Activated naive CD4-positive, alpha-beta T cell treated with anti-CD3 and anti-CD28 coated beads, Interleukin-2, amount 50 U/mL, for 24 hours (primary cell): ENCODE data around the gene PLEKHG4B.
"Not testable (repeated sequence)": the region's sequence is repeated elsewhere in the genome, so short reads cannot be mapped to it uniquely, and the experiment has no call there.

Experiments
- H3K27ac Mint-ChIP-seq: one replicate; pipeline ENCODE4 v1.8.0; 2021; ENCODE audit warnings: mild to moderate bottlenecking, mixed read lengths
- H3K27me3 Mint-ChIP-seq: one replicate; pipeline ENCODE4 v1.8.0; 2021; ENCODE audit warnings: mixed read lengths
- H3K36me3 Mint-ChIP-seq: one replicate; pipeline ENCODE4 v1.8.0; 2021; ENCODE audit warnings: mixed read lengths
- H3K4me1 Mint-ChIP-seq: one replicate; pipeline ENCODE4 v1.8.0; 2021; ENCODE audit warnings: mixed read lengths
- H3K4me3 Mint-ChIP-seq: one replicate; pipeline ENCODE4 v1.8.0; 2021; ENCODE audit warnings: mild to moderate bottlenecking, mixed read lengths
- H3K9me3 Mint-ChIP-seq: one replicate; pipeline ENCODE4 v1.8.0; 2021; ENCODE audit warnings: mixed read lengths

Gene PLEKHG4B

DNA sequence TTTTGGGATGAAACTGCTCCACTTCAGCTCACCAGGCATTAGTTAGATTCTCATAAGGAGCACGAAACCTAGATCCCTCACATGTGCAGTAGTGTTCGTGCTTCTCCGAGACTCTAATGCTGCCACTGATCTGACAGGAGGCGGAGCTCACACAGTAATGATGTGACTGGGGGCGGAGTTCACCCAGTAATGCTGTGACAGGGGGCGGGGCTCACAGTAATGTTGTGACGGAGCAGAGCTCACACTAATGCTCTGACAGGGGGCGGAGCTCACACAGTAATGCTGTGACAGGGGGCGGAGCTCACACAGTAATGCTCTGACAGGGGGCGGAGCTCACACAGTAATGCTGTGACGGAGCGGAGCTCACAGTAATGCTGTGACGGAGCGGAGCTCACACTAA lies 72.3 kb downstream of the PLEKHG4B start:
- no peaks in the 10 kb centered on the region for H3K4me1 Mint-ChIP-seq
- H3K4me3 Mint-ChIP-seq, result no peak overlapping the region
- no peaks in the 10 kb centered on the region for H3K36me3 Mint-ChIP-seq
- peaks cover 7% of the 10 kb centered on the region for H3K27me3 Mint-ChIP-seq
- no peaks in the 10 kb centered on the region for H3K9me3 Mint-ChIP-seq
- no peak overlapping the region for H3K27ac Mint-ChIP-seq

DNA sequence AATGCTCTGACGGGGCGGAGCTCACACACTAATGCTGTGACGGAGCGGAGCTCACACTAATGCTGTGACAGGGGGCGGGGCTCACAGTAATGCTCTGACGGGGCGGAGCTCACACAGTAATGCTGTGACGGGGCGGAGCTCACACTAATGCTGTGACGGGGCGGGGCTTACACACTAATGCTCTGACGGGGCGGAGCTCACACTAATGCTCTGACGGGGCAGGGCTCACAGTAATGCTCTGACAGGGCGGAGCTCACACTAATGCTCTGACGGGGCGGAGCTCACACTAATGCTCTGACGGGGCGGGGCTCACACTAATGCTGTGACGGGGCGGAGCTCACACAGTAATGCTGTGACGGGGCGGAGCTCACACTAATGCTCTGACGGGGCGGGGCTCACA lies 72.8 kb downstream of the PLEKHG4B start:
- H3K27ac Mint-ChIP-seq, H3K4me3 Mint-ChIP-seq, H3K9me3 Mint-ChIP-seq, H3K36me3 Mint-ChIP-seq, H3K27me3 Mint-ChIP-seq, H3K4me1 Mint-ChIP-seq: not testable (repeated sequence)

DNA sequence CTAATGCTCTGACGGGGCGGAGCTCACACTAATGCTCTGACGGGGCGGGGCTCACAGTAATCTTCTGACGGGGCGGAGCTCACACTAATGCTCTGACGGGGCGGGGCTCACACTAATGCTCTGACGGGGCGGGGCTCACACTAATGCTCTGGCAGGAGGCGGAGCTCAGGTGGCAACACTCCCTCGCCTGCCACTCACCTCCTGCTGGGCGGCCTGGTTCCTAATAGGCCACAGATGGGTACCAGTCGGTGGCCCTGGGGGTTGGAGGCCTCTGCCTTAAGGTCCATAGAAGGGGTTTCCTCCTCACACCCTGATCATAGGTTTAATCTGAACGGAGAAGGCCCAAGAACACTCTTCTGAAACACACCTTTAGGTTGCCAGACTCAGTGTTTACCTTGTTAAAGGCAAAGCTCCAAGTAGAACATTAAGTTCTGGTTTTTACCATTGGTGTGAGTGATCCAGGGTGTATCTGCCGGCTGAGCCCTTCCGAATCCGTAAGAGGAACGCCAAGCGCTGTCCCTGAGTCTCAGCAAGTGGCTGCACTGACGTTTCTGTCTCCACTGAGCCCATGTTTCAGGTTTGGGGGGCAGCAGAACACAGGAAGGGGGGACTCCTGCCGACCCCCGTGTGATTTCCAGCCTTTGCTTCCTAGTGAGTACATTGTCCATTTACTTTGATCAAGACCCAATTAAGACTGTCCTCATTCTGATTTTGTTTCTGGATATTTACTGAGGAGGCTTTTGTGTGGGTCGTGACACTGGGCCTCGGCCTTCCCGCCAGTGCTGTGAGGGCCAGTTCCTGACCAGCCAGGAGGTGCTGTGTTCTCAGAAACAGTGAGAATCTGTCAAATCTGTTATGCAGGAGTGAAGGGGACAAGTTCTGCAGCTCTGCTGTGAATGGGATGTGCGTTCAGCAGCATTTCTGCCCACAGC lies 74.7 kb downstream of the PLEKHG4B start:
- H3K4me3 Mint-ChIP-seq, result no peak overlapping the region
- no peaks in the 10 kb centered on the region for H3K36me3 Mint-ChIP-seq
- H3K9me3 Mint-ChIP-seq, result no peaks in the 10 kb centered on the region
- no peak overlapping the region for H3K27ac Mint-ChIP-seq
- no peaks in the 10 kb centered on the region for H3K4me1 Mint-ChIP-seq
- no peaks in the 10 kb centered on the region for H3K27me3 Mint-ChIP-seq

DNA sequence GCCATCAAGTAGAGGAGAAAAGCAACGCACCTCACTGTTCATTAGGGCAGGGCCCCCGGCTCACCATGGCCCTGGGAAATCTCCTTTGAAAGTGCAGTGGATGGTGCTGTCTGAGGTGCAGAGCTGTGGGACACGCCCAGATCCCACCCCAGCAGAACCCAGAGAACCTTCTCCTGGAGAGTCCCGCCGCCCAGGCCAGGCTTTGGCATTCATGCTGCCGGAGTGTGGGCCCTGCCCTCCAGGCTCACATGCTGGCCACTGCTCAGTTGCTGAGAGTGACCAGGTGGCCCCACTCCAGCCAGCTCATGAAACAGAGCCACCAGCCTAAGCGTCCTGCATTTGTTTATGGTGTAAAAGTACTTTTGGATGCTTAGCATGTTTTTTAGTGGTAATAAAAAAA lies 75.5 kb downstream of the PLEKHG4B start:
- no peaks in the 10 kb centered on the region for H3K27me3 Mint-ChIP-seq
- H3K27ac Mint-ChIP-seq, result no peak overlapping the region
- no peaks in the 10 kb centered on the region for H3K4me1 Mint-ChIP-seq
- H3K36me3 Mint-ChIP-seq, result no peaks in the 10 kb centered on the region
- no peak overlapping the region for H3K4me3 Mint-ChIP-seq
- H3K9me3 Mint-ChIP-seq, result no peaks in the 10 kb centered on the region

DNA sequence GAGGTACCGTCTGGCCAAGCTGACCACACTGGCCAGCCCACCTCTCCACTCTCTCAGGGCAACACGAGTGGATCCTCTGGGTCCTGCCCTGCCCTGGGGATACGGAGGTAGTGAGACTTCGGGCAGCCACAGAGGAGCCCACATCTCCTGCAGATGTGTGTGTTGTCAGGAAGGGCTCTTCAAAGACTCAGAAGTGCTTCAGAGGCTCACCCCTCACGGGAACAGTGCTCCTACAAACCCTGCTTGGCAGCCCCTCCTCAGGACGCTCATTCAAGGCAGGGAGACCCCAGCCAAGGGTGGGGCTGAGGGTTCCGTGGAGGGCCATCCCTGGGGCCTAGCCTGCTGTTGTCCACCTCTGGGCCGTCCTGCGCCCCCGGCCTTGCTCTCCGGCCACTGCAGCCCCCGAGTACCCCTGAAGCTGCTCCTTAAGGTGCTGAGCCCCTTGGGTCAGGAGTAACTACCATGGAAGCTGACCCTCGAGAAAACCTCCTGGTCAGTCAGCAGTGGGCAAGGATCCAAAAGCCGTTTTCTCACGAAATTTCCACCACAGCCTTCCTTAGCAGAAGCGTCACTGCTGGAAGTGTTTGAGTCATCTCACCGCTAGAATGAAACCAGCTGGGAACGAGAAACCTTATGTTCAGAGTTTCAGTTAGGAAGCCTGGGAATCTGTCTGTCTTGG lies 76.2 kb downstream of the PLEKHG4B start:
- Mint-ChIP-seq H3K27me3 (no peaks in the 10 kb centered on the region), H3K4me3 (no peak overlapping the region), H3K4me1 (no peaks in the 10 kb centered on the region), H3K27ac (no peak overlapping the region), H3K36me3 (no peaks in the 10 kb centered on the region), H3K9me3 (no peaks in the 10 kb centered on the region)

DNA sequence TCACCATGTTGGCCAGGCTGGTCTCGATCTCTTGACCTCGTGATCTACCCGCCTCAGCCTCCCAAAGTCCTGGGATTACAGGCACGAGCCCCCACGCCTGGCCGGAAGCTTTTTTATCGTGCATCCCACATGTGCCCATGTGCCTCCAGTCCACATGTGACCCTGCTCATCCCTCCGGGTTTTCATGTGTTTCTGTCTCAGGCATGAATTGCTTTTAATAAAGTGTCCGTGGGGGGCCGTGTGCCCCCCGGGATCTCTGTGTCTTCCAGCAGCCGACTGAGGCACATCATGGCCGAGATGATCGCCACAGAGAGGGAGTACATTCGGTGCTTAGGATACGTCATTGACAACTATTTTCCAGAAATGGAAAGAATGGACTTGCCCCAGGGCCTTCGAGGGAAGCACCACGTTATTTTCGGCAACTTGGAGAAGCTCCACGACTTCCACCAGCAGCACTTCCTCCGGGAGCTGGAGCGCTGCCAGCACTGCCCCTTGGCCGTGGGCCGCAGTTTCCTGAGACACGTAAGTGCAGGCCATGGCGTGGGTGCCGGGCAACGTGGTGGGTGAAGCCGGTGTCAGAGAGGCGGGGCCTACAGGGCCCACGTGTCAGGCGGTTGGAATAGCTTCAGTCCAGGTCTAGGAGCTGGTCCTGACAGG lies 77.2 kb downstream of the PLEKHG4B start:
- no peaks in the 10 kb centered on the region for H3K27me3 Mint-ChIP-seq

DNA sequence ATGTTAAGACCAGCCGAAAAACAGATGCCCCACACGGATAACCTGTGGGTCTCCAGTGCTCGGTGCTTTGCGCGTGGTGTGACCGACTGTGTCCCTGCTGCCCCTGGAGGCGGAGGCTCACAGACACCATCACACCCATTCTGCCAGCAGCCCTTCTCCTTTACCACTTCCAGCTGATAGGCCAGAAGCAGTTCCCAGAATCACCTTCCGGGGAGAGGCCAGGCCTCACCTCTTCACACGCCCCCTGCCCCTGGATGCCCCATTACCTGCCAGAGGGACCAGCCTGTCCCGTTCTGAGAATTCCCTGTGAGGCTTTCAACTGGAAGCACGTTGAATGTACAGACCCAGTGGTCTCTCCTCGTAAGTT lies 77.7 kb downstream of the PLEKHG4B start:
- Mint-ChIP-seq H3K4me3 (no peak overlapping the region), H3K9me3 (no peaks in the 10 kb centered on the region), H3K36me3 (no peaks in the 10 kb centered on the region), H3K27ac (no peak overlapping the region), H3K4me1 (no peaks in the 10 kb centered on the region), H3K27me3 (no peaks in the 10 kb centered on the region)

More for the DNA sequence above, 77.2 kb downstream of the PLEKHG4B start:
- Mint-ChIP-seq H3K27ac (no peak overlapping the region), H3K4me3 (no peak overlapping the region), H3K36me3 (no peaks in the 10 kb centered on the region), H3K9me3 (no peaks in the 10 kb centered on the region), H3K4me1 (no peaks in the 10 kb centered on the region)

DNA sequence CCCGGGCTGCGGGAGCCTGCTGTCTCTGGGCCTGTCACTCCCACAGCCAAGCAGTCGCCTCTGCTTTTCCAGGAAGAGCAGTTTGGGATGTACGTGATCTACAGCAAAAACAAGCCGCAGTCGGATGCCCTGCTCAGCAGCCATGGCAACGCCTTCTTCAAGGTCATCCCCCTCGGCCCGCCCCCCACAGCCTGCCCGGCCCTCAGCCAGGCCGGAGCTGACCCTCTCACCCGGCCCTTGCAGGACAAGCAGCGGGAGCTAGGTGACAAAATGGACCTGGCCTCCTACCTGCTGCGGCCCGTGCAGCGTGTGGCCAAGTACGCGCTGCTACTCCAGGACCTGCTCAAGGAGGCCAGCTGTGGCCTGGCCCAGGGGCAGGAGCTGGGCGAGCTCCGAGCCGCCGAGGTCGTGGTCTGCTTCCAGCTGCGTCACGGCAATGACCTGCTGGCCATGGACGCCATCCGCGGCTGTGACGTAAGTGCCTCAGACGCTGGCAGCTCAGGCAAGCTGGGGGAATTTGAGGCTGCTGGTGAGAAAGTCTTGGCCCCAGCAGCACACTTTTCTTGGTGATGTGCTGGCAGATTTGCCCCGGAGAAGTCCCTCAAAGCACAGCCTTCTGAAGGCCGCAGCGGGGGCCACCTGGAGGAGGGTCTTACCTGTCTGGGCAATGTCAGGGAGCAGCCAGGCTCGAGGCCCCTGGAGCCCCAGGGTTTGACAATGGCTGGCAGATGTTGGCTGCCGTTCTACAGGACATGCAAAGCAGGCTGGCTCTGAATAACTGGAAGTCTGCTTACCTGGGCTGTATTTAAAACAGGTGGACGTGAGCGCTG lies 79.2 kb downstream of the PLEKHG4B start:
- Mint-ChIP-seq H3K4me3 (no peak overlapping the region), H3K36me3 (no peaks in the 10 kb centered on the region), H3K9me3 (no peaks in the 10 kb centered on the region), H3K4me1 (no peaks in the 10 kb centered on the region), H3K27ac (no peak overlapping the region), H3K27me3 (no peaks in the 10 kb centered on the region)

DNA sequence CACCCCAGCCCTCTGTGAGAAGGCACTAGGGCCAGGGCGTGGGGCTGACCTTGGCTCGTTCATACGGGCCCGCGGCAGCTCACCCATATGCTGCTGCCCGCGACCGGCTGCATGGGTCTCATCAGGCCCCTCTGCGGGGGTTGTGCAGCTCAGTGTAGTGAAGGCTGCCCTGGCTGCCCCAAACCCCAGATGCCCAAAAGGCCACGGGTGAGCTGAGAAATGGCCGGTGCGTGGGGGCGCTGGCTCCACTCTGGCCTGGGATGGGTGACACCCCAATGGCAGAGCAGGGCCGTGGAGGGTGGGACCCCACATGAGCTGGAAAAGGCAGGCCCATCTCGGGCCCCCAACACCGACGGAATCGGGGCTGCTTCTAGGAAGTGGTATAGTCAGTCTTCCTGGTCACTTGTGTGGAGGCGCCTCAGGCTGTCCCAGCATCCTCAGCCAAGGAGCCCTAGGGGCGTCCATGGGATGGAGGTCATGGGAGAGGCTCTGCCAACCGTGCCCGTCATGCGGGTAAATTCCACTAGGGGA lies 79.9 kb downstream of the PLEKHG4B start:
- no peaks in the 10 kb centered on the region for H3K27me3 Mint-ChIP-seq

DNA sequence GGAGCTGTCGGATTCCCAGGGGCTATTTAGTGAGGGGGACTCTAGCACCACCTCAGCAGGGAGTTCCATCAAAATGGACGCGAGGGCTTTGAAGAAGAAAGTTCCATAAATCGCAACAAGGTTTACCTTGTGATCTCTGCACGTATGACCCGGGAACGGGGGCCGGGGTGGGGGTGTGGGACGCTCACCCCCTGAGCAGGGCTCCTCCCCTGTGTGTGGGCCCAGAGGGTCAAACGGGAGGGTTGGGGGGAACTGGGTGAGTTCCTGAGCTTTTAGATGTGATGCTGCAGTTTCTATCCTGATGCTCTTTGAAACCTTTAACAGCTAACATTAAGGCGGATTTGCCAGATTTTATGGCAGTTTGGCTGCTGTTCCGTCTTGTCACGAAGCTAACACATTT lies 80.5 kb downstream of the PLEKHG4B start:
- Mint-ChIP-seq H3K36me3 (no peaks in the 10 kb centered on the region), H3K9me3 (no peaks in the 10 kb centered on the region), H3K4me1 (no peaks in the 10 kb centered on the region), H3K27me3 (no peaks in the 10 kb centered on the region), H3K4me3 (no peak overlapping the region), H3K27ac (no peak overlapping the region)

More for the DNA sequence above, 79.9 kb downstream of the PLEKHG4B start:
- Mint-ChIP-seq H3K4me1 (no peaks in the 10 kb centered on the region), H3K27ac (no peak overlapping the region), H3K9me3 (no peaks in the 10 kb centered on the region), H3K36me3 (no peaks in the 10 kb centered on the region), H3K4me3 (no peak overlapping the region)

DNA sequence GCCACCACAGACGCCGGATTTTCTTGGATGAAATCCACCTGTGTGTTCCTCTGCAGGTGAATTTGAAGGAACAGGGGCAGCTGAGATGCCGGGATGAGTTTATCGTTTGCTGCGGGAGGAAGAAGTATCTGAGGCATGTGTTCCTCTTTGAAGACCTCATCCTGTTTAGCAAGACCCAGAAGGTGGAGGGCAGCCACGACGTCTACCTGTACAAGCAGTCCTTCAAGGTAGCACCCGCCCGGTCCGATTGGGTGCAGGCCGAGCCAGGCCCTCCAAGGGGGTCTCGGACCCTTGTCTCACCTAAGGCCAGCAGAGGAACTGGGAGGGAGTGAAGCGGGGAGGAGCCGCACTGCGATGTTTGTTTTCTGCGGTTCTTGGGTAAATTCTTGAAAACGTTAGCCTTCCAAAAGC lies 80.9 kb downstream of the PLEKHG4B start:
- H3K27ac Mint-ChIP-seq, result no peak overlapping the region
- no peaks in the 10 kb centered on the region for H3K4me1 Mint-ChIP-seq
- no peaks in the 10 kb centered on the region for H3K27me3 Mint-ChIP-seq
- H3K4me3 Mint-ChIP-seq, result no peak overlapping the region
- no peaks in the 10 kb centered on the region for H3K36me3 Mint-ChIP-seq
- no peaks in the 10 kb centered on the region for H3K9me3 Mint-ChIP-seq

DNA sequence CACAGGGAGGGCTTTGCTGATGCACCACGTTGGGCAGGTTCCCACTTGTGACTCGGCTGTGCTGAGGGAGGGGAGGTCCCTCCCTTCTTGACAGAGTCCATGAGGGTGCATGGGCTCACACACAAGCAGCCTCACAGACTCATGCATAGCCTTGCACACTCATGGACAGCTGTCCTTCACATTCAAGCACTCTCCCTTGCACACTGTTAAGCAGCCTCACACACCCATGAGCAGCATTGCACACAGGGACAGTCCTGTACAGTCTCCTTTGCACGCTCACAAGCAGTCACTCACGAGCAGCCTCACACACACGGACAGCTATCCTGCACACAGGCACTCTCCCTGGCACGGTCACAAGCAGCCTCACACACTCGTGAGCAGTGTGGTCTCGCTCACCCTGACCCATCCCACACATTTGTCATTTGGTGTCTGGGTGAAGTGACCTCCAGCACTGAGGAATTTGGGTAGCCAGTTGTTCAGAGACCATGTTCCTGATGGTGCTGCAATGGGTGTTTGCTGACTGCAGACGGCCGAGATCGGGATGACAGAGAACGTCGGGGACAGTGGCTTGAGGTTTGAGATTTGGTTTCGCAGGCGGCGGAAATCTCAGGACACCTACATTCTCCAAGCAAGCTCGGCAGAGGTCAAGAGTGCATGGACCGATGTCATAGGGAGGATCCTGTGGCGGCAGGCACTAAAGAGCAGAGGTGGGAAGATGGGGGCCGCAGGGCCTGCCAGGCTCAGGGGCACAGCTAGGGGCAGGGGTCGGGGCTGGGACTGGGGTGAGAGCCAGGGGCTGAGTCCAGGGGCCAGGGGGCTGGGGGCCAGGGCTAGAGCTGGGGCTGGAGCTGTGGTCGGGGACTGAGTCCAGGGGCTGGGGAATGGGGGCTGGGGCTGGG lies 81.7 kb downstream of the PLEKHG4B start:
- Mint-ChIP-seq H3K4me1 (no peaks in the 10 kb centered on the region), H3K27ac (no peak overlapping the region), H3K4me3 (no peak overlapping the region), H3K9me3 (no peaks in the 10 kb centered on the region), H3K36me3 (no peaks in the 10 kb centered on the region), H3K27me3 (no peaks in the 10 kb centered on the region)

DNA sequence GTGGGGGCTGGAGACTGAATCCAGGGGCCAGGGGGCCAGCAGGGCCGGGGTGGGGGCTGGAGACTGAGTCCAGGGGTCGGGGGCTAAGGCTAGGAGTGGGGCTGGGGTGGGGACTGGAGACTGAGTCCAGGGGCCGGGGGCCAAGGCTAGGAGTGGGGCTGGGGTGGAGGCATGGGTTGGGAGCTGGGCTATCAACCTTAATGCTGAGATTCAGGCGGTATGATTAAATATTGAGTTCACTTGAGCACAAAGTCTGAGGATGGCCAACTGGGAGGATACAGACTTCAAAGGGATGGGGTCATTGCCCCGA lies 82.3 kb downstream of the PLEKHG4B start:
- H3K36me3 Mint-ChIP-seq, result no peaks in the 10 kb centered on the region
- H3K4me3 Mint-ChIP-seq, result no peak overlapping the region
- no peaks in the 10 kb centered on the region for H3K27me3 Mint-ChIP-seq
- no peak overlapping the region for H3K27ac Mint-ChIP-seq
- no peaks in the 10 kb centered on the region for H3K4me1 Mint-ChIP-seq
- H3K9me3 Mint-ChIP-seq, result no peaks in the 10 kb centered on the region

DNA sequence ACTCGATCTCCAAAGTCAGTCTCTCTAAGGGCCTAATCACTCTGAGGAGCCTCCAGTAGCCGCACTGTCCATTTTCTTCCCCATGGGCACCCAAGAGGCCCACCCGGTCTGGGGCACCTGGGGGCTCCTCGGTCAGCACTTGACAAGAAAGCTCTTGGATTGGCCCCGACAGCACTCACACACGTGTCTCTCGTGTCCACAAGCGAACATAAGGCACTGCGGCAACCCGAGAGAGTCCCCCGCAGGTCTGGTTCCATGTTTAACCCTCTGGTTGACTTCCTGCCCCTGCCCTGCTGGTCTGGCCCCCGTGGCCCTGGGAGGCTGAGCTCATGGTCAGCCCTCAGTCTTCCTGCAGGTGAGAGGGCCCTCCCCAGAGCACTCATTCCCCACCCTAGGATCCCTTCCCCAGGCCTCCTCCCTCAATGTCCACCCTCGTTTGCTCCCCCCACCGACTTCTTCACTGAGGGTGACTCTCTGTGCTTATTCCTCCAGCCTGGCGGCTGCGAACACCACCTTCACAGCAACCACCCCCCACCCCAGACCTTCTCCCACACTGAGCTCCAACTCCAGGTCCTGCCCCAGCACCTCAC lies 83.0 kb downstream of the PLEKHG4B start:
- H3K4me3 Mint-ChIP-seq, result no peak overlapping the region
- no peaks in the 10 kb centered on the region for H3K36me3 Mint-ChIP-seq
- peaks cover 3% of the 10 kb centered on the region for H3K27me3 Mint-ChIP-seq
- no peaks in the 10 kb centered on the region for H3K9me3 Mint-ChIP-seq
- H3K4me1 Mint-ChIP-seq, result no peaks in the 10 kb centered on the region
- no peak overlapping the region for H3K27ac Mint-ChIP-seq
